ENCODE results near the gene CPHXL. TPM values are rescaled to one million over a fixed set of nuclear protein-coding genes. Genes with fewer than 3 reads are reported as not detected.

Gene CPHXL
- total and polyA plus RNA-seq, 11 donors = not detected

DNA sequence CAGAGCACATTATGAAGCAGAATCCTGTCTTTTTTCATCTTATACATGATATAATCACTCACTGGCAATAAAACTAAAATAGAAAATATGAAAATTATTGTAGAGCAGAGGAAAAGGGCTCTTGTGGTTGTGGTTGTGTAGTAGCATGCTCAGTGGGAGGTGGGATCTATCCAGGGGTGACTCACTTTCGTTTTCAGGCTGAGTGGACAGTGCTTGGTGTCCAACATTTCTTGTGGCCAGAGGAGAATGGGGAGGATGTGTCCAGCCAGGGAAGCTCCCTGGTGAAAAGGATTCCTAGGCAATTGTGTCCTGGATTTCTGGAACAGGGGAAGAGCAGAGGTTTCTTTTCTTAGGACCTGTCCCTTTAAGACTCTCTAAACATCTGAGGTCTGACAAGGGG lies 31.9 kb upstream of the CPHXL start:
- DNase-seq = no peak
- H3K36me3 ChIP-seq = no peaks in the 10 kb centered on the region
- TF ChIP-seq, protein P1, sequence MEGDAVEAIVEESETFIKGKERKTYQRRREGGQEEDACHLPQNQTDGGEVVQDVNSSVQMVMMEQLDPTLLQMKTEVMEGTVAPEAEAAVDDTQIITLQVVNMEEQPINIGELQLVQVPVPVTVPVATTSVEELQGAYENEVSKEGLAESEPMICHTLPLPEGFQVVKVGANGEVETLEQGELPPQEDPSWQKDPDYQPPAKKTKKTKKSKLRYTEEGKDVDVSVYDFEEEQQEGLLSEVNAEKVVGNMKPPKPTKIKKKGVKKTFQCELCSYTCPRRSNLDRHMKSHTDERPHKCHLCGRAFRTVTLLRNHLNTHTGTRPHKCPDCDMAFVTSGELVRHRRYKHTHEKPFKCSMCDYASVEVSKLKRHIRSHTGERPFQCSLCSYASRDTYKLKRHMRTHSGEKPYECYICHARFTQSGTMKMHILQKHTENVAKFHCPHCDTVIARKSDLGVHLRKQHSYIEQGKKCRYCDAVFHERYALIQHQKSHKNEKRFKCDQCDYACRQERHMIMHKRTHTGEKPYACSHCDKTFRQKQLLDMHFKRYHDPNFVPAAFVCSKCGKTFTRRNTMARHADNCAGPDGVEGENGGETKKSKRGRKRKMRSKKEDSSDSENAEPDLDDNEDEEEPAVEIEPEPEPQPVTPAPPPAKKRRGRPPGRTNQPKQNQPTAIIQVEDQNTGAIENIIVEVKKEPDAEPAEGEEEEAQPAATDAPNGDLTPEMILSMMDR (IDR thresholded peaks at IDR 0.05) = no peak
- no peak for TF ChIP-seq POLR2A (IDR thresholded peaks at IDR 0.05)
- 50 to 67% (median 58%) methylated on average over 1 of the region's 1 CpG for WGBS, 4 donors
- no peak for ATAC-seq
- H3K27ac ChIP-seq = no peak overlapping the region
- H3K27me3 ChIP-seq = no peaks in the 10 kb centered on the region
- no peaks in the 10 kb centered on the region for H3K9me3 ChIP-seq
- H3K4me3 ChIP-seq = no peak overlapping the region
- peaks cover 0 to 3% (median 0%) of the 10 kb centered on the region in 12 donors for H3K4me1 ChIP-seq
- intact Hi-C loops (cut with DNase I) = loop anchor here in 1 of 10 donors (10.0 kb wide), 1 partner anchor 283 kb away; no protein-coding TSS in a partner anchor

DNA sequence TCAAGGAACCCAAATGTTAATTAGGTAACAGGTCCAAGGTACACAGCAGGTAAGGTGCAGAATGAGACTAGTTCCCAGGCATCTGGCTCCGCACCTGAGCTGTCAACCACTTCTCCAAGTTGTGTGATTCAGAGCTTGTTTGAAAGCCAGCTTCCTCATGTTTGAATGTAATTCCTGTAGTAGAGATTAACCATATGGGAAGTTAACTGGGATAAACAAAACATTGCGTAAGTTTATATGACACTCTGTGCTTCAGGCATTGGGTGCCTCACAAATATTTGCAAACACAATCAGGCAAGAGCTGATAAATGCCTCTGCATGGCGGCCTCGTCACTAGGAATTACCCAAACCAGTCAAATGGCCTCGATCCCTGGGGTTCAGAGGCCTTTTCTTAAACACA lies 27.9 kb upstream of the CPHXL start:
- WGBS, 4 donors = 84 to 94% (median 87%) methylated on average over 5 of the region's 5 CpGs
- ATAC-seq (no peak), DNase-seq (no peak)
- intact Hi-C loops (cut with DNase I) = loop anchor here in 1 of 10 donors (10.0 kb wide), 1 partner anchor 279 kb away; no protein-coding TSS in a partner anchor
- peaks cover 0 to 3% (median 0%) of the 10 kb centered on the region in 12 donors for H3K4me1 ChIP-seq
- no peaks in the 10 kb centered on the region for H3K27me3 ChIP-seq
- H3K36me3 ChIP-seq = no peaks in the 10 kb centered on the region
- no peak for TF ChIP-seq POLR2A (IDR thresholded peaks at IDR 0.05)
- no peak overlapping the region for H3K4me3 ChIP-seq
- H3K9me3 ChIP-seq = no peaks in the 10 kb centered on the region
- no peak overlapping the region for H3K27ac ChIP-seq

DNA sequence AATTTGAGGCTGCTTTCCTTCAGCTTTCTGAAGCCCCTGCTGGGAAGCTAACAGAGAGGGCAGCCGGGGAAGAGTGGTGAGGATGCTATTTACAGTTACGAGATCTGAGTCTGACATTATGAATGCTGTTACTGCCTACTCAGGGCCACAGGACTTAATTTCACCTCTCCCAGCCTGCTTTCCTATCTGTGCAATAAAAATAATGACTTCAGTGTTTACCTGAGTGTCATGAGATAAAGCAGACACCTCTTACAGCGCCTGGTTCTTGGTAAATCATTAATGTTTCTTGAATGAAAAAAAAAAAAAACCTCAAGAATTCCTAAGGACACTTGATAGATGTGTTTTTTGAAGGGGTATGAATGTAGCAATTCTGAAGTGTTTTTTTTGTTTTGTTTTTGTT lies 24.2 kb upstream of the CPHXL start:
- H3K9me3 ChIP-seq = no peaks in the 10 kb centered on the region
- intact Hi-C loops (cut with DNase I) = loop anchor here in 1 of 10 donors (10.0 kb wide), 1 partner anchor 276 kb away; no protein-coding TSS in a partner anchor

DNA sequence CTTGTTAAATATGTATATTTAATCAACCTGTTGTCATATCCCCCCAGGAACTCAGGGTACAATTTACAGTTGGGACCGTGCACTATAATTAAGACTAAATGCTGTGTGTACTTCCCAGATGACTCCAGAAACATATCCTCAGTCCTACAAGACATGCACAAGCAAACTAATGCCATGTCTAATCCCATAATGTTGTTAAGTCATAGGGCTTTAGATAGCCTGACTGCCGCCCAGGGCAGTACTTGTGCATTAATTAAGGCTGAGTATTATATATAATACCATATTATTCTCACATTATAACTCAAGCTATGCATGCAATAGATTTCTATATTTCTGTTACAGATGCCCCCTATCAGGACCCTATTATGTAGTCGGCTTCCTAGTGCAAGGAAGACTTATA lies 20.1 kb upstream of the CPHXL start:
- Histone ChIP-seq H3K4me3 (no peak overlapping the region), H3K4me1 (no peaks in the 10 kb centered on the region), H3K36me3 (no peaks in the 10 kb centered on the region), H3K9me3 (peaks cover 0 to 18% (median 7%) of the 10 kb centered on the region in 12 donors), H3K27me3 (no peaks in the 10 kb centered on the region), H3K27ac (no peak overlapping the region)
- DNase-seq = no peak
- TF ChIP-seq, protein P1 (IDR thresholded peaks at IDR 0.05) = no peak
- no peak for TF ChIP-seq POLR2A (IDR thresholded peaks at IDR 0.05)
- no peak for ATAC-seq
- intact Hi-C loops (cut with DNase I) = no loop called here
- 87 to 93% (median 87%) methylated on average over 3 of the region's 3 CpGs for WGBS, 4 donors

More for the DNA sequence above, 24.2 kb upstream of the CPHXL start:
- ATAC-seq (no peak), DNase-seq (no peak)
- H3K27me3 ChIP-seq = no peaks in the 10 kb centered on the region
- no peaks in the 10 kb centered on the region for H3K36me3 ChIP-seq
- 67 to 79% (median 73%) methylated on average over 3 of the region's 3 CpGs for WGBS, 4 donors
- no peak overlapping the region for H3K4me3 ChIP-seq
- H3K27ac ChIP-seq = no peak overlapping the region
- H3K4me1 ChIP-seq = no peaks in the 10 kb centered on the region
- no peak for TF ChIP-seq POLR2A (IDR thresholded peaks at IDR 0.05)
- TF ChIP-seq, protein P1 (IDR thresholded peaks at IDR 0.05) = no peak

DNA sequence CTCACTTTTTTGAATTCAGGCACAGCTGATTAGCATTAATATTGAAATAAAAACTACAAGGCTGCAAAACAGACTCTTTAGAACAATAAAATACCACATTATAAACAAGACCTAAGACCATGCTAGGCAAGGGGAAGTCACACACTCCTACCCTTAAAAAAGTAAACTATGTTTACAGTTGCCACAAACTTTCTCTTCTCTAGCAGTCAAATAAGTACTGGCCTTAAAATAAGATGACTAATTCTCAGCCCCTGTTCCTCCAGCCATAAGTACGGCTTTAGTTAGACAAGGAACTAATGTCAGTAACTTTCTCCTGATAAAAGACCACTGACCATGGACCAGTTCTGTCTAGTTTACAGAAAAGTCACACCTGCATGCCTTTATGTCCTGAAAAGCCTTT lies 19.5 kb upstream of the CPHXL start:
- no peak for ATAC-seq

More for the DNA sequence above, 19.5 kb upstream of the CPHXL start:
- no peaks in the 10 kb centered on the region for H3K27me3 ChIP-seq
- no peaks in the 10 kb centered on the region for H3K4me1 ChIP-seq
- intact Hi-C loops (cut with DNase I) = no loop called here
- peaks cover 0 to 20% (median 8%) of the 10 kb centered on the region in 12 donors for H3K9me3 ChIP-seq
- TF ChIP-seq, protein P1 (IDR thresholded peaks at IDR 0.05) = no peak
- TF ChIP-seq POLR2A (IDR thresholded peaks at IDR 0.05) = no peak
- no peaks in the 10 kb centered on the region for H3K36me3 ChIP-seq
- no peak overlapping the region for H3K27ac ChIP-seq
- DNase-seq = no peak
- WGBS, 4 donors = 89 to 100% (median 91%) methylated on average over 1 of the region's 1 CpG
- H3K4me3 ChIP-seq = no peak overlapping the region
